ENCODE measurements around the gene HIRA.

The HIRA gene

GRCh38 chr22:19396561-19396933 is 35.0 kb downstream of the HIRA start:
- Histone ChIP-seq H3K4me3 (ENCODE audit: insufficient read depth, low read length, poor library complexity, severe bottlenecking) (no peak overlapping the region), H3K9me2 (replicated peaks; ENCODE audit: insufficient read depth, low read length) (no peaks in the 10 kb centered on the region), H3F3A (ENCODE audit: insufficient read depth) (no peaks in the 10 kb centered on the region), H3K36me3 (ENCODE audit: low read length) (no peaks in the 10 kb centered on the region), H4K20me1 (ENCODE audit: low read depth, low read length) (no peaks in the 10 kb centered on the region), H3K79me2 (ENCODE audit: insufficient read depth, low read length) (no peaks in the 10 kb centered on the region), H2AFZ (ENCODE audit: low read depth, low read length, severe bottlenecking) (no peak overlapping the region), H3K27ac (ENCODE audit: low read depth, low read length) (no peak overlapping the region), H3K9me3 (ENCODE audit: insufficient read depth, low read length) (no peaks in the 10 kb centered on the region), H3K27me3 (ENCODE audit: low read length) (no peaks in the 10 kb centered on the region), H3K9ac (ENCODE audit: low read length) (no peak overlapping the region), H3K4me2 (ENCODE audit: low read depth, low read length, poor library complexity, severe bottlenecking) (no peak overlapping the region)
- TF ChIP-seq CTCF (IDR thresholded peaks at IDR 0.05; ENCODE audit: insufficient read depth, low read length, poor library complexity, severe bottlenecking) (no peak), EZH2phosphoT487 (conservative IDR thresholded peaks at IDR 0.05; ENCODE audit: low read length) (no peak)

GRCh38 chr22:19395276-19395675 is 36.3 kb downstream of the HIRA start:
- Histone ChIP-seq H4K20me1 (ENCODE audit: low read depth, low read length) (no peaks in the 10 kb centered on the region), H3F3A (ENCODE audit: insufficient read depth) (no peaks in the 10 kb centered on the region), H3K79me2 (ENCODE audit: insufficient read depth, low read length) (no peaks in the 10 kb centered on the region), H3K27me3 (ENCODE audit: low read length) (no peaks in the 10 kb centered on the region), H3K9me2 (replicated peaks; ENCODE audit: insufficient read depth, low read length) (no peaks in the 10 kb centered on the region), H3K27ac (ENCODE audit: low read depth, low read length) (no peak overlapping the region), H3K4me3 (ENCODE audit: insufficient read depth, low read length, poor library complexity, severe bottlenecking) (no peak overlapping the region), H2AFZ (ENCODE audit: low read depth, low read length, severe bottlenecking) (no peak overlapping the region), H3K9ac (ENCODE audit: low read length) (no peak overlapping the region), H3K9me3 (ENCODE audit: insufficient read depth, low read length) (no peaks in the 10 kb centered on the region), H3K36me3 (ENCODE audit: low read length) (no peaks in the 10 kb centered on the region), H3K4me2 (ENCODE audit: low read depth, low read length, poor library complexity, severe bottlenecking) (no peak overlapping the region)
- TF ChIP-seq EZH2phosphoT487 (conservative IDR thresholded peaks at IDR 0.05; ENCODE audit: low read length) (no peak), CTCF (IDR thresholded peaks at IDR 0.05; ENCODE audit: insufficient read depth, low read length, poor library complexity, severe bottlenecking) (no peak)

- Histone ChIP-seq H3F3A (ENCODE audit: insufficient read depth) (no peaks in the 10 kb centered on the region), H3K79me2 (ENCODE audit: insufficient read depth, low read length) (no peaks in the 10 kb centered on the region), H3K27ac (ENCODE audit: low read depth, low read length) (no peak overlapping the region), H3K9me2 (replicated peaks; ENCODE audit: insufficient read depth, low read length) (no peaks in the 10 kb centered on the region), H2AFZ (ENCODE audit: low read depth, low read length, severe bottlenecking) (no peak overlapping the region), H3K27me3 (ENCODE audit: low read length) (no peaks in the 10 kb centered on the region), H3K9ac (ENCODE audit: low read length) (no peak overlapping the region), H3K4me3 (ENCODE audit: insufficient read depth, low read length, poor library complexity, severe bottlenecking) (no peak overlapping the region), H3K4me2 (ENCODE audit: low read depth, low read length, poor library complexity, severe bottlenecking) (no peak overlapping the region), H3K9me3 (ENCODE audit: insufficient read depth, low read length) (no peaks in the 10 kb centered on the region), H4K20me1 (ENCODE audit: low read depth, low read length) (no peaks in the 10 kb centered on the region), H3K36me3 (ENCODE audit: low read length) (no peaks in the 10 kb centered on the region)
- TF ChIP-seq CTCF (IDR thresholded peaks at IDR 0.05; ENCODE audit: insufficient read depth, low read length, poor library complexity, severe bottlenecking) = no peak
- no peak for TF ChIP-seq EZH2phosphoT487 (conservative IDR thresholded peaks at IDR 0.05; ENCODE audit: low read length)
These were observed 37.1 kb downstream of the HIRA start for GRCh38 chr22:19394274-19395050.
